HG02571 (cell line): Measurements from ENCODE around the gene RHOG.
"Not testable (repeated sequence)": the region's sequence is repeated elsewhere in the genome, so short reads cannot be mapped to it uniquely, and the experiment has no call there.

ENCODE experiments used
- ATAC-seq: cut with Tn5 transposase; IDR thresholded peaks from one replicate; pipeline ENCODE4 v1.9.1; 2021; ENCODE audit warnings: mild to moderate bottlenecking, moderate library complexity; ENCODE audit not compliant: unreplicated experiment

The RHOG gene

GRCh38 chr11:3810951-3811350, 29.8 kb downstream of the RHOG start:
- ATAC-seq = no peak

GRCh38 chr11:3810446-3810845, 30.3 kb downstream of the RHOG start:
- no peak for ATAC-seq

GRCh38 chr11:3809624-3809928, 31.2 kb downstream of the RHOG start:
- ATAC-seq = no peak

GRCh38 chr11:3808861-3809623, 31.7 kb downstream of the RHOG start:
- peak; percentile 68 for ATAC-seq

- ATAC-seq = peak; percentile 64
Observed at GRCh38 chr11:3807909-3808860, 32.6 kb downstream of the RHOG start, which contains the start of gene PGAP2. Gene PGAP2, plus strand, starts transcription at chr11:3808560. Its CDS starts 2,700 bp downstream, at chr11:3811260.

GRCh38 chr11:3803726-3804495, 36.8 kb downstream of the RHOG start:
- ATAC-seq = no peak

- no peak for ATAC-seq
Observed at GRCh38 chr11:3802011-3802790, 38.6 kb downstream of the RHOG start.

GRCh38 chr11:3799873-3800272, 40.9 kb downstream of the RHOG start:
- no peak for ATAC-seq

GRCh38 chr11:3799143-3799542, 41.6 kb downstream of the RHOG start:
- no peak for ATAC-seq

GRCh38 chr11:3797329-3798090, 43.2 kb downstream of the RHOG start, which contains the start of gene NUP98:
Gene NUP98, minus strand, starts transcription at chr11:3797554. Its CDS starts 15,437 bp downstream, at chr11:3782117.
- ATAC-seq = peak; percentile 90

- peak; percentile 24 for ATAC-seq
Observed at GRCh38 chr11:3796801-3797328, 43.9 kb downstream of the RHOG start.

GRCh38 chr11:3796346-3796745, 44.4 kb downstream of the RHOG start:
- no peak for ATAC-seq

- ATAC-seq = no peak
Observed at GRCh38 chr11:3796002-3796311, 44.8 kb downstream of the RHOG start.

- ATAC-seq = no peak
Observed at GRCh38 chr11:3795131-3796001, 45.4 kb downstream of the RHOG start.

GRCh38 chr11:3794387-3794786, 46.4 kb downstream of the RHOG start:
- not testable (repeated sequence) for ATAC-seq

- no peak for ATAC-seq
Observed at GRCh38 chr11:3786781-3787428, 53.9 kb downstream of the RHOG start.

- ATAC-seq = no peak
Observed at GRCh38 chr11:3783611-3784010, 57.1 kb downstream of the RHOG start.

GRCh38 chr11:3782963-3783362, 57.8 kb downstream of the RHOG start:
- no peak for ATAC-seq
